22Rv1 (cell line): Measurements from ENCODE around the gene SLC13A2.
"Not testable (repeated sequence)": the region's sequence is repeated elsewhere in the genome, so short reads cannot be mapped to it uniquely, and the experiment has no call there.

ENCODE experiments used
- H3K27ac ChIP-seq: fragments of 450-650 bp; 2 replicates; pipeline ENCODE4 v1.5.1; 2017
- CTCF ChIP-seq: fragments of 450-650 bp; IDR thresholded peaks from 2 replicates; pipeline ENCODE4 v1.5.1; 2017; ENCODE audit warnings: mild to moderate bottlenecking
- ZFX ChIP-seq: fragments of 450-650 bp; IDR thresholded peaks from 2 replicates; pipeline ENCODE4 v1.6.1; 2017; ENCODE audit warnings: antibody characterized with exemption, borderline replicate concordance

The SLC13A2 gene

GRCh38 chr17:28446716-28447395 is 26.6 kb upstream of the SLC13A2 start:
- H3K27ac ChIP-seq = no peak overlapping the region
- no peak for TF ChIP-seq CTCF
- TF ChIP-seq ZFX = no peak

- no peak overlapping the region for H3K27ac ChIP-seq
- TF ChIP-seq ZFX (no peak), CTCF (no peak)
Measured at GRCh38 chr17:28447396-28447760, 26.1 kb upstream of the SLC13A2 start.

GRCh38 chr17:28449859-28450258 is 23.6 kb upstream of the SLC13A2 start:
- no peak overlapping the region for H3K27ac ChIP-seq
- no peak for TF ChIP-seq CTCF
- no peak for TF ChIP-seq ZFX

- H3K27ac ChIP-seq = no peak overlapping the region
- TF ChIP-seq CTCF (no peak), ZFX (no peak)
Measured at GRCh38 chr17:28457890-28458289, 15.6 kb upstream of the SLC13A2 start.

- H3K27ac ChIP-seq = not testable (repeated sequence)
Measured at GRCh38 chr17:28458881-28459280, 14.6 kb upstream of the SLC13A2 start.

GRCh38 chr17:28460901-28461300 is 12.5 kb upstream of the SLC13A2 start:
- TF ChIP-seq ZFX = no peak
- TF ChIP-seq CTCF = no peak
- no peak overlapping the region for H3K27ac ChIP-seq

- H3K27ac ChIP-seq = no peak overlapping the region
- TF ChIP-seq ZFX = no peak
- no peak for TF ChIP-seq CTCF
Measured at GRCh38 chr17:28466001-28466400, 7.4 kb upstream of the SLC13A2 start.

- no peak overlapping the region for H3K27ac ChIP-seq
- TF ChIP-seq ZFX = no peak
- TF ChIP-seq CTCF = no peak
Measured at GRCh38 chr17:28466521-28467048, 6.9 kb upstream of the SLC13A2 start.
